Kidney epithelial cell (primary cell): ENCODE results near the gene CDH23. TPM values are rescaled to one million over a fixed set of nuclear protein-coding genes. Genes with fewer than 3 reads are reported as not detected.

Experiments used
- DNase-seq: peaks from one replicate; pipeline ENCODE4 v3.0.0-alpha.2; 2010; ENCODE audit warnings: low read depth
- H3K27me3 ChIP-seq: 2 replicates; pipeline ENCODE4 v1.6.0; 2011; ENCODE audit warnings: low read length; ENCODE audit not compliant: control insufficient read depth, insufficient read depth
- H3K36me3 ChIP-seq: 2 replicates; pipeline ENCODE4 v1.5.1; 2011; ENCODE audit warnings: low read length; ENCODE audit not compliant: control insufficient read depth, insufficient read depth
- H3K4me3 ChIP-seq: 2 replicates; pipeline ENCODE4 v1.5.1; 2011; ENCODE audit warnings: low read depth, mild to moderate bottlenecking, control low read depth, low read length
- CTCF ChIP-seq: IDR thresholded peaks from 2 replicates; pipeline ENCODE4 v1.5.1; 2011; ENCODE audit warnings: mild to moderate bottlenecking, moderate library complexity, low read length, control low read depth, inconsistent platforms; ENCODE audit not compliant: insufficient read depth, poor library complexity, severe bottlenecking
- total RNA-seq: library from RNA; depleted of rRNA; stranded (reverse); fragments of >200 nt; gene quantifications from 2 replicates; pipeline ENCODE4 v1.2.3, GENCODE V29; 2015

Gene CDH23
- total RNA-seq, 1 donor from 2014 or later = 0.04 TPM

- Histone ChIP-seq H3K4me3 (no peak overlapping the region), H3K36me3 (no peaks in the 10 kb centered on the region), H3K27me3 (peaks cover 43% of the 10 kb centered on the region)
- DNase-seq = no peak
- no peak for TF ChIP-seq CTCF
These were observed 242.4 kb downstream of the CDH23 start for GRCh38 chr10:71638822-71639719.

- Histone ChIP-seq H3K36me3 (no peaks in the 10 kb centered on the region), H3K27me3 (peaks cover 39% of the 10 kb centered on the region), H3K4me3 (no peak overlapping the region)
- DNase-seq = no peak
- TF ChIP-seq CTCF = no peak
These were observed 243.9 kb downstream of the CDH23 start for GRCh38 chr10:71640607-71641006.

DNA sequence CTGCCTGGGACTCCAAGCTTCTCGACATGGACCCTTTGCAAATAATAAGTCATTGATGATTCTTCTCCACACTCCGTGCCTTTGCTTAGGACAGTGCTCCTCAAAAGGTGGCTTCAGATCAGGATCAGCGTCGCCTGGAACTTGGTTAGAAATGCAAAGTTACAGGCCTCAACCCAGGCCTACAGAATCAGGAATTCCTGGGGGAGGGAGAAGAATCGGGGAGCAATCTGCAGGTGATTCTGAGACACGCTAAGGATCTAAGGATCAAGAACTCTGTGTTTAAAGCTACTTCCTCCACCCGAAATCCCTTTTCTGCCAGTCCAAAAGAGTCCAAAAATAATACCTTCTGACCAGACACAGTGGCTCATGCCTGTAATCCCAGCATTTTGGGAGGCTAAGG, 244.7 kb downstream of the CDH23 start:
- Histone ChIP-seq H3K27me3 (peaks cover 38% of the 10 kb centered on the region), H3K36me3 (no peaks in the 10 kb centered on the region), H3K4me3 (no peak overlapping the region)
- no peak for DNase-seq
- no peak for TF ChIP-seq CTCF

GRCh38 chr10:71641986-71642385, 245.3 kb downstream of the CDH23 start:
- Histone ChIP-seq H3K27me3 (peaks cover 37% of the 10 kb centered on the region), H3K4me3 (no peak overlapping the region), H3K36me3 (no peaks in the 10 kb centered on the region)
- no peak for TF ChIP-seq CTCF
- no peak for DNase-seq

DNA sequence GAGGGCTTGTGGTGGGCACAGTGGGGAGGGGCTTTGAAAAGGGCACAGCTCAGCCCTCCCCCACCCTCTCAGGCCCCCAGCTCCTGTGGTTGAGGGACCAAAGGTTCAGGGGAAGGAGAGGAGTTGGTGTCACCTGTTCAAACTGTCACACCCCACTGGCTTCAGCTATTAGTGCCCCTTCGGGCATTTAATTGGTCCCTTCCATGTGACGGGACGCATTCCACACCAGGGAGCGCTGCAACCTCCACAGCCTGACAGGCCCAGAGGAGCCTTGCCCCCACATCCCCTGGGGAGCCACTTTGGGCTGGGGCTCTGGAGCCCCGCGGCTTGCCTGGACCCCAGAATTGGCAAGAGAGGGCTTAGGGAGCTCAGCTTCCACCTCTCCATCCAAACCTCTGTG, 247.2 kb downstream of the CDH23 start:
- no peak overlapping the region for H3K4me3 ChIP-seq
- TF ChIP-seq CTCF = peak; percentile 10
- peaks cover 29% of the 10 kb centered on the region for H3K27me3 ChIP-seq
- no peaks in the 10 kb centered on the region for H3K36me3 ChIP-seq
- no peak for DNase-seq
